SIG-M5 (cell line): Measurements from ENCODE around the gene MAP7.

Experiments used
- DNase-seq: peaks from one replicate; lab custom pipeline; 2025; lab: John Stamatoyannopoulos, UW

MAP7 gene

GRCh38 chr6:136564180-136564579, 14.0 kb upstream of the MAP7 start:
- no peak for DNase-seq

- no peak for DNase-seq
These were observed 13.3 kb upstream of the MAP7 start for GRCh38 chr6:136563386-136564152.

GRCh38 chr6:136562211-136562610, 12.0 kb upstream of the MAP7 start:
- no peak for DNase-seq

- no peak for DNase-seq
These were observed 3.1 kb upstream of the MAP7 start for GRCh38 chr6:136553166-136553787.

- no peak for DNase-seq
These were observed 1.8 kb upstream of the MAP7 start for GRCh38 chr6:136552054-136552453.

- DNase-seq: no peak
These were observed 881 bp upstream of the MAP7 start for GRCh38 chr6:136551103-136551502.

- no peak for DNase-seq
These were observed 235 bp downstream of the MAP7 start for GRCh38 chr6:136550045-136550329.

GRCh38 chr6:136549300-136550044, 750 bp downstream of the MAP7 start:
- DNase-seq: no peak

- no peak for DNase-seq
These were observed 1.5 kb downstream of the MAP7 start for GRCh38 chr6:136548582-136549299.

- no peak for DNase-seq
These were observed 2.4 kb downstream of the MAP7 start for GRCh38 chr6:136547871-136548270.

- no peak for DNase-seq
These were observed 2.9 kb downstream of the MAP7 start for GRCh38 chr6:136547336-136547735.

GRCh38 chr6:136546331-136546730, 3.9 kb downstream of the MAP7 start:
- no peak for DNase-seq

GRCh38 chr6:136544326-136544725, 5.9 kb downstream of the MAP7 start:
- no peak for DNase-seq

GRCh38 chr6:136541395-136541794, 8.8 kb downstream of the MAP7 start:
- no peak for DNase-seq

GRCh38 chr6:136539967-136540652, 10.1 kb downstream of the MAP7 start:
- DNase-seq: no peak

GRCh38 chr6:136538836-136539235, 11.4 kb downstream of the MAP7 start:
- no peak for DNase-seq

GRCh38 chr6:136535880-136536650, 14.2 kb downstream of the MAP7 start:
- no peak for DNase-seq

- no peak for DNase-seq
These were observed 15.0 kb downstream of the MAP7 start for GRCh38 chr6:136535017-136535765.

- no peak for DNase-seq
These were observed 16.0 kb downstream of the MAP7 start for GRCh38 chr6:136534268-136534667.

- no peak for DNase-seq
These were observed 16.7 kb downstream of the MAP7 start for GRCh38 chr6:136533487-136533886.

GRCh38 chr6:136532030-136532429, 18.2 kb downstream of the MAP7 start:
- no peak for DNase-seq
